ENCODE data around the gene CLIC5. TPM values are rescaled to one million over a fixed set of nuclear protein-coding genes. Genes with fewer than 3 reads are reported as not detected.

The CLIC5 gene
- total and polyA plus RNA-seq, 3 donors from 2014 or later = 2.7 to 17.1 (median 4.8) TPM

GRCh38 chr6:45902984-45903383 is 112.7 kb downstream of the CLIC5 start:
- Histone ChIP-seq H3K9me3 (no peaks in the 10 kb centered on the region), H3K4me1 (no peaks in the 10 kb centered on the region), H3K4me3 (no peak overlapping the region), H3K36me3 (ENCODE audit: low read depth, missing control alignments) (no peaks in the 10 kb centered on the region), H3K27ac (no peak overlapping the region), H3K27me3 (no peaks in the 10 kb centered on the region)
- no peak for DNase-seq
- intact Hi-C loops (cut with DNase I; ENCODE audit: low total_unique reads) = no loop called here
- no peak for TF ChIP-seq CTCF (IDR thresholded peaks at IDR 0.05)
- TF ChIP-seq POLR2A (IDR thresholded peaks at IDR 0.05) = no peak
- WGBS, 2 donors = 92 to 94% methylated on average over 15 of the region's 15 CpGs

- Histone ChIP-seq H3K9me3 (no peaks in the 10 kb centered on the region), H3K27me3 (no peaks in the 10 kb centered on the region), H3K36me3 (ENCODE audit: low read depth, missing control alignments) (no peaks in the 10 kb centered on the region), H3K27ac (no peak overlapping the region), H3K4me3 (no peak overlapping the region), H3K4me1 (no peaks in the 10 kb centered on the region)
- TF ChIP-seq POLR2A (IDR thresholded peaks at IDR 0.05) (no peak), CTCF (IDR thresholded peaks at IDR 0.05) (no peak)
- intact Hi-C loops (cut with DNase I; ENCODE audit: low total_unique reads) = no loop called here
- 78 to 90% methylated on average over 7 of the region's 7 CpGs for WGBS, 2 donors
- DNase-seq = no peak
These were observed 113.7 kb downstream of the CLIC5 start for GRCh38 chr6:45901767-45902650.

- 75 to 76% methylated on average over 9 of the region's 9 CpGs for WGBS, 2 donors
- DNase-seq = peak; percentile 33
- H3K27ac ChIP-seq = no peak overlapping the region
These were observed 114.6 kb downstream of the CLIC5 start for GRCh38 chr6:45900808-45901752.

GRCh38 chr6:45899683-45899946 is 116.0 kb downstream of the CLIC5 start:
- Histone ChIP-seq H3K4me1 (no peaks in the 10 kb centered on the region), H3K9me3 (no peaks in the 10 kb centered on the region), H3K4me3 (no peak overlapping the region), H3K27ac (no peak overlapping the region), H3K27me3 (no peaks in the 10 kb centered on the region), H3K36me3 (ENCODE audit: low read depth, missing control alignments) (no peaks in the 10 kb centered on the region)
- no peak for DNase-seq
- intact Hi-C loops (cut with DNase I; ENCODE audit: low total_unique reads) = no loop called here
- 85 to 91% methylated on average over 4 of the region's 4 CpGs for WGBS, 2 donors
- TF ChIP-seq CTCF (IDR thresholded peaks at IDR 0.05) = no peak
- TF ChIP-seq POLR2A (IDR thresholded peaks at IDR 0.05) = no peak

More at GRCh38 chr6:45900808-45901752, 114.6 kb downstream of the CLIC5 start:
- Histone ChIP-seq H3K27me3 (no peaks in the 10 kb centered on the region), H3K9me3 (no peaks in the 10 kb centered on the region), H3K4me3 (no peak overlapping the region), H3K4me1 (no peaks in the 10 kb centered on the region), H3K36me3 (ENCODE audit: low read depth, missing control alignments) (no peaks in the 10 kb centered on the region)
- intact Hi-C loops (cut with DNase I; ENCODE audit: low total_unique reads) = no loop called here
- TF ChIP-seq POLR2A (IDR thresholded peaks at IDR 0.05) (no peak), CTCF (IDR thresholded peaks at IDR 0.05) (no peak)

Data from testis (tissue), 3 donors.